Gastrocnemius medialis (tissue), 4 donors: ENCODE data around the gene ZNF697. TPM values are rescaled to one million over a fixed set of nuclear protein-coding genes. Genes with fewer than 3 reads are reported as not detected.

Experiments
- ATAC-seq, 2 donors: fragments of 150-250 bp; one replicate each; pipeline ENCODE4 v1.9.1; 2016
- DNase-seq, 2 donors: peaks; one replicate each; pipeline ENCODE4 v3.0.0-alpha.2; 2019
- H3K27ac ChIP-seq, 4 donors: fragments of 200-600 bp; sonication (generic); 1 replicate in 1 of 4; 2 replicates in 3 of 4; pipeline ENCODE4 v1.5.1; 2016 to 2018; ENCODE audit warnings: mild to moderate bottlenecking in 2 of 4, moderate library complexity in 1 of 4
- H3K27me3 ChIP-seq, 3 donors: fragments of 200-600 bp; sonication (generic) in 2 of 3; 1 replicate in 1 of 3; 2 replicates in 2 of 3; pipeline versions ENCODE4 v1.5.1 to v1.6.0; 2016 to 2019; ENCODE audit warnings: mild to moderate bottlenecking in 1 of 3, moderate library complexity in 1 of 3
- H3K36me3 ChIP-seq, 2 donors: fragments of 200-600 bp; sonication (generic) in 1 of 2; one replicate each; pipeline ENCODE4 v1.5.1; 2017 to 2018
- H3K4me1 ChIP-seq, 2 donors: fragments of 200-600 bp; sonication (generic) in 1 of 2; one replicate each; pipeline ENCODE4 v1.5.1; 2016 to 2017; ENCODE audit warnings: mild to moderate bottlenecking in 2 of 2
- H3K4me3 ChIP-seq, 4 donors: fragments of 200-600 bp; sonication (generic) in 3 of 4; 1 replicate in 1 of 4; 2 replicates in 3 of 4; pipeline ENCODE4 v1.5.1; 2016 to 2019; ENCODE audit warnings: mild to moderate bottlenecking in 2 of 4
- H3K9me3 ChIP-seq, 3 donors: fragments of 200-600 bp; sonication (generic) in 2 of 3; 1 replicate in 1 of 3; 2 replicates in 2 of 3; pipeline ENCODE4 v1.5.1; 2016 to 2019
- CTCF ChIP-seq, 5 experiments: fragments of 450-650 bp in 3 of 5; fragments of 200-600 bp in 2 of 5; sonication (generic) in 2 of 5; IDR thresholded peaks in 4 of 5; conservative IDR thresholded peaks in 1 of 5; 1 replicate in 4 of 5; 2 replicates in 1 of 5; pipeline ENCODE4 v1.5.1; 2016 to 2019; ENCODE audit warnings: antibody characterized with exemption in 5 of 5, mild to moderate bottlenecking in 3 of 5, moderate library complexity in 3 of 5
- POLR2A ChIP-seq, 2 donors: fragments of 450-650 bp; IDR thresholded peaks; one replicate each; pipeline ENCODE4 v1.6.1; 2017; ENCODE audit warnings: antibody characterized with exemption in 2 of 2, mild to moderate bottlenecking in 2 of 2, moderate library complexity in 2 of 2
- in situ Hi-C, 4 donors: fragments of 200-750 bp; cut with MboI; loops; one replicate each; pipeline versions ENCODE4 v1.15.0 to v1.8.0; 2017; ENCODE audit warnings: low sequenced_read_pairs in 4 of 4
- intact Hi-C: fragments of 100-400 bp; cut with DNase I; formaldehyde crosslinking; loops from one replicate; pipeline ENCODE4 v1.15.1; 2023; ENCODE audit warnings: low total_unique reads
- total RNA-seq, 4 donors: library from RNA; depleted of rRNA; stranded (reverse); fragments of >200 nt; gene quantifications; one replicate each; pipeline versions ENCODE4 v1.1.0 to v1.2.3, GENCODE V29; 2016

ZNF697 gene
- total RNA-seq, 4 donors from 2014 or later: 1.4 to 3.1 (median 2.9) TPM

GRCh38 chr1:119653839-119654170 lies 5.7 kb upstream of the ZNF697 start:
- no peak overlapping the region for H3K4me3 ChIP-seq
- TF ChIP-seq POLR2A (IDR thresholded peaks at IDR 0.05) (no peak), CTCF (IDR thresholded peaks at IDR 0.05 in 4 of 5, conservative IDR thresholded peaks at IDR 0.05 in 1 of 5) (no peak)
- H3K4me1 ChIP-seq: peaks cover 0 to 2% of the 10 kb centered on the region in 2 donors
- DNase-seq (no peak), ATAC-seq (no peak)
- H3K9me3 ChIP-seq: no peaks in the 10 kb centered on the region
- H3K36me3 ChIP-seq: no peaks in the 10 kb centered on the region
- no peaks in the 10 kb centered on the region for H3K27me3 ChIP-seq
- in situ Hi-C loops: no loop called here
- intact Hi-C loops: no loop called here
- no peak overlapping the region for H3K27ac ChIP-seq

- Histone ChIP-seq H3K27ac (no peak overlapping the region), H3K4me1 (peaks cover 0 to 5% of the 10 kb centered on the region in 2 donors), H3K4me3 (no peak overlapping the region), H3K9me3 (no peaks in the 10 kb centered on the region), H3K36me3 (no peaks in the 10 kb centered on the region), H3K27me3 (no peaks in the 10 kb centered on the region)
- TF ChIP-seq POLR2A (IDR thresholded peaks at IDR 0.05) (no peak), CTCF (IDR thresholded peaks at IDR 0.05 in 4 of 5, conservative IDR thresholded peaks at IDR 0.05 in 1 of 5) (no peak)
- no peak for DNase-seq
- intact Hi-C loops (no loop called here), in situ Hi-C loops (no loop called here)
- ATAC-seq: no peak
These were observed 5.2 kb upstream of the ZNF697 start for GRCh38 chr1:119653135-119653838.

DNA sequence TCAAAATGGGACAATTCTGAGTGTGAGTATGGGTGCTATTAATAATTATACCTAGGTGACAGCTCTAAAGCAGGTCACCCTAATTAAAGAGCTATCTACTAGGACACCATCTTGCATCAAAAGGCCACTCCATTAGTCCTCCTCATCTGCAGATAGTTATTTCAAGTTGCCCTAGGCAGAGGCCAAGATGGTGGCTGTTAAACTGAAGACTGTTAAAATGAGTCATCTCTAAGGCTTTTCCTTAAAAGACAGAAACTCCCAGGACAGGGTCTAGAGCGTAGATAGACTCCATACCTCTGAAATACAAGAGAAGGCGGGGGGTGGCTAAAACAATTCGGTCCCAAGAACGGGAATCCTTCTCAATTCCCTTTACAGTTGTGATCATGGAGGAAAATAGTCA lies 4.5 kb upstream of the ZNF697 start:
- ATAC-seq (no peak), DNase-seq (no peak)
- H3K9me3 ChIP-seq: no peaks in the 10 kb centered on the region
- intact Hi-C loops: no loop called here
- peaks cover 0 to 5% of the 10 kb centered on the region in 2 donors for H3K4me1 ChIP-seq
- in situ Hi-C loops: no loop called here
- TF ChIP-seq CTCF (IDR thresholded peaks at IDR 0.05 in 4 of 5, conservative IDR thresholded peaks at IDR 0.05 in 1 of 5) (no peak), POLR2A (IDR thresholded peaks at IDR 0.05) (no peak)
- H3K36me3 ChIP-seq: no peaks in the 10 kb centered on the region
- no peak overlapping the region for H3K27ac ChIP-seq
- H3K4me3 ChIP-seq: no peak overlapping the region
- H3K27me3 ChIP-seq: no peaks in the 10 kb centered on the region

- in situ Hi-C loops: no loop called here
- TF ChIP-seq POLR2A (IDR thresholded peaks at IDR 0.05) (no peak), CTCF (IDR thresholded peaks at IDR 0.05 in 4 of 5, conservative IDR thresholded peaks at IDR 0.05 in 1 of 5) (no peak)
- Histone ChIP-seq H3K4me1 (peaks cover 5 to 9% of the 10 kb centered on the region in 2 donors), H3K27me3 (no peaks in the 10 kb centered on the region), H3K9me3 (no peaks in the 10 kb centered on the region), H3K27ac (no peak overlapping the region), H3K4me3 (no peak overlapping the region), H3K36me3 (no peaks in the 10 kb centered on the region)
- intact Hi-C loops: no loop called here
- DNase-seq (no peak), ATAC-seq (no peak)
These were observed 3.6 kb upstream of the ZNF697 start for GRCh38 chr1:119651641-119652040.

DNA sequence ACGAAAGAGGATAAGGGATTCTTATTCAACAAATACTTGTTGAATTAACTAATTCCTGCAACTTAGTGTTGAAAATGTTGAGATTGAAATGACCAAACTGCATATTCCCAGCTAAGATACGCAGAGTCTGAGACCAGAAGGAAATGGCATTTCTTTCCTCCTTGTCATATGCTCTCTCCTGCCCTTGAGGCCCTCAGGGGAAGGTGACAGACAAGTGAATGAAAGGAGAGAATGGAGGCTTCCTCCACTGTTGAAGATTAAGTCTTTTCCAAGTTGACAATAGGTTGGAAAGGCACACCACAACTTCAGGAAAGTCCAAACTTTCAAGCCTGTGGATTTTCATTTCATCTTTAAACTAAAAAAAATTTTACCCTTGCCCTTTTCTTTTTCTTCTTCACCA lies 3.1 kb upstream of the ZNF697 start:
- intact Hi-C loops (no loop called here), in situ Hi-C loops (no loop called here)
- Histone ChIP-seq H3K27ac (no peak overlapping the region), H3K36me3 (no peaks in the 10 kb centered on the region), H3K27me3 (no peaks in the 10 kb centered on the region), H3K9me3 (no peaks in the 10 kb centered on the region), H3K4me1 (peaks cover 5 to 10% of the 10 kb centered on the region in 2 donors), H3K4me3 (no peak overlapping the region)
- ATAC-seq: no peak
- DNase-seq: no peak
- TF ChIP-seq POLR2A (IDR thresholded peaks at IDR 0.05) (no peak), CTCF (IDR thresholded peaks at IDR 0.05 in 4 of 5, conservative IDR thresholded peaks at IDR 0.05 in 1 of 5) (no peak)
